ENCODE measurements around the gene TMEM217. TPM values are rescaled to one million over a fixed set of nuclear protein-coding genes. Genes with fewer than 3 reads are reported as not detected.
"Not testable (repeated sequence)": the region's sequence is repeated elsewhere in the genome, so short reads cannot be mapped to it uniquely, and the experiment has no call there.

The TMEM217 gene
- total and polyA plus RNA-seq, 7 experiments from 2014 or later, result 0.28 to 2.8 (median 0.78) TPM; not detected in 2

DNA sequence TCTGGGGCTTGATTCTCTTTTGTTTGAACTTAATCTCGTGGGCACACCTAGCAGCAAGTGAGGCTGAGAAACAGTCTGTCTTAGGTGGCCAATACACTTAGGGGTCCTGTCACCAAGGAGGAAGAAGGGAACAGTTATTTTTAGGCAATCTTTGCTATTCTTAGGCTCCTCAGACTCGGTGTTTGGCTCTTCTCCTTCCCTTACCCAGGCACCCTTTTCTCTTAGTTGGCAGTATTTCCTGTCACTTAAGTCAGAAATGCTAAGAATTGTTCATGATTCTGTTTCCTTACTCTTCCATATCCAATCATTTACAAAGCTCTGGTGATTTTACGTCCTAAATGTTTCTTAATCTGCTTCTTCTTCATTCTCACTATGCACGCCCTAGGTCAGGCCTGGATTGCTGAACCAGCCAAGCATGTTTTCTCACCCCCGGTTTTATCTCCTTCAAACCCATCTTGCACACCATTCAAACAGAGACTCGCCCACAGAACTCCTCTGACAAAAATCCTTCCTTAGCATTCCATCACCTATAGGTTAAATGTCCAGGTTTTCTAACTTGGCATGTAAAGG lies 45.2 kb upstream of the TMEM217 start:
- POLR2A ChIA-PET, result no interaction called here
- Histone ChIP-seq H3K36me3 (ENCODE audit: control insufficient read depth in 2 of 3, insufficient read depth in 3 of 3, low read length in 3 of 3) (peaks cover 3 to 42% (median 11%) of the 10 kb centered on the region in 3 experiments), H3K4me1 (ENCODE audit: control insufficient read depth in 2 of 2, insufficient read depth in 2 of 2, low read length in 2 of 2) (no peaks in the 10 kb centered on the region), H3K4me3 (ENCODE audit: low read length) (no peak overlapping the region), H3K27me3 (ENCODE audit: control insufficient read depth in 2 of 2, insufficient read depth in 2 of 2, low read length in 2 of 2) (no peaks in the 10 kb centered on the region), H3K9me3 (ENCODE audit: control insufficient read depth in 2 of 3, low read length in 3 of 3) (no peaks in the 10 kb centered on the region), H3K27ac (ENCODE audit: low read depth, low read length) (no peak overlapping the region)
- H3K4me1 Mint-ChIP-seq, result peaks cover 0 to 35% (median 0%) of the 10 kb centered on the region in 7 donors
- no peaks in the 10 kb centered on the region for H3K27me3 Mint-ChIP-seq
- intact Hi-C loops (cut with micrococcal nuclease), result no loop called here
- CTCF ChIA-PET, result no interaction called here
- ATAC-seq, result no peak
- peaks cover 6 to 62% (median 19%) of the 10 kb centered on the region in 5 donors for H3K36me3 Mint-ChIP-seq
- H3K9me3 Mint-ChIP-seq, result no peaks in the 10 kb centered on the region
- no peak for DNase-seq
- no peak overlapping the region for H3K4me3 Mint-ChIP-seq
- no peak overlapping the region for H3K27ac Mint-ChIP-seq

DNA sequence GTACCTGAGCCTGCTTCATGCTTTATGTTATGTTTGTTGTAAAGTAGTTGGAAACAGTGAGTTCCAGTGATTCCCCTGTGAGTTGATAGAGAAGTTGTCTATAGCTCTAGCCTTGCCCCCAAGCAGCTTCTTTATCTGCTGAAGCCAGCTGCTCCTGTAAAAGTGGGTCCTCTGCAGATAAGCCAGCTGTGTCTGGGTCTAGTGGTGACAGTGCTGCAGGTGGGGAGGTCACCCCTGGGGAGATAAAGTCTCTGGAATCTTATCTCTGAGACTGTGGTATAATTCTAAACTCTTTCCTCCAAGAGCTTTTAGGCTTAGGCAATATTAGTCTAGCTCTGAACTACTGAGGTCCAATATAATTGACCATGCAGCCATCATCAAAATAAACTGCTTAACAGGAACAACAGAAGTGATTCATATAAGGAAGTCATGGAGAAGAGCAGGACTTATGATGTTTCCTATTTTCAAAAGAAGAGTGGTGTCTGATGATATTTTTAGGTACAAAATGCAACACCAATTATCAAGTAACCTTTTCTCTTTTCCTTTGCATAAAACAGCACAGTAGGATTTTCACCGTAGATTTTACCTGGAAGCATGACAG lies 44.2 kb upstream of the TMEM217 start:
- H3K27ac Mint-ChIP-seq, result no peak overlapping the region
- ChIA-PET POLR2A (no interaction called here), CTCF (interaction anchor here (0.6 to 0.7 kb wide), 2 partner anchors 16 to 170 kb away, joined by 3 to 5 read pairs; no protein-coding TSS in a partner anchor)
- no peak for ATAC-seq
- peaks cover 6 to 66% (median 26%) of the 10 kb centered on the region in 5 donors for H3K36me3 Mint-ChIP-seq
- Histone ChIP-seq H3K9me3 (ENCODE audit: control insufficient read depth in 2 of 3, low read length in 3 of 3) (no peaks in the 10 kb centered on the region), H3K36me3 (ENCODE audit: control insufficient read depth in 2 of 3, insufficient read depth in 3 of 3, low read length in 3 of 3) (peaks cover 7 to 41% (median 11%) of the 10 kb centered on the region in 3 experiments), H3K27me3 (ENCODE audit: control insufficient read depth in 2 of 2, insufficient read depth in 2 of 2, low read length in 2 of 2) (no peaks in the 10 kb centered on the region), H3K4me3 (ENCODE audit: low read length) (no peak overlapping the region), H3K27ac (ENCODE audit: low read depth, low read length) (no peak overlapping the region), H3K4me1 (ENCODE audit: control insufficient read depth in 2 of 2, insufficient read depth in 2 of 2, low read length in 2 of 2) (no peaks in the 10 kb centered on the region)
- intact Hi-C loops (cut with micrococcal nuclease), result no loop called here
- H3K27me3 Mint-ChIP-seq, result no peaks in the 10 kb centered on the region
- H3K4me1 Mint-ChIP-seq, result peaks cover 0 to 36% (median 0%) of the 10 kb centered on the region in 7 donors
- H3K4me3 Mint-ChIP-seq, result no peak overlapping the region
- no peaks in the 10 kb centered on the region for H3K9me3 Mint-ChIP-seq
- DNase-seq, result no peak

DNA sequence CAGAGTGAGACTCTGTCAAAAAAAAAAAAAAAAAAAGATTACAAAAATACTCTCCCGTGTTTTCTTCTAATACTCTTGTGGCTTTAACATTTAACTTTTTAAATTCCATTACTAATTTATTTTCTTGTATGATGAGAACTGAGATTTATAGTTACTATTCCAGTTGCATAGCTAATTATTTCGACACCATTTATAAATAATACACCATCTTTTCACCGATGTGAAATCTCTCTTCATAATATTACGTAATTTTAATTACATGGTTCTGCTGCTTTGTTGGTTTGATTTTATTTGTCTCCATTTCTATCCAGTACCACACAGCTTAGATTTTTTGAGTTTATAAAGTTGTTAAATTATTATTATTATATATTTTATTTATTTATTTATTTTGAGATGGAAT lies 42.0 kb upstream of the TMEM217 start:
- DNase-seq, result no peak
- no peaks in the 10 kb centered on the region for H3K27me3 ChIP-seq (ENCODE audit: control insufficient read depth in 2 of 2, insufficient read depth in 2 of 2, low read length in 2 of 2)
- peaks cover 7 to 42% (median 7%) of the 10 kb centered on the region in 3 experiments for H3K36me3 ChIP-seq (ENCODE audit: control insufficient read depth in 2 of 3, insufficient read depth in 3 of 3, low read length in 3 of 3)
- no peak for ATAC-seq
- H3K36me3 Mint-ChIP-seq, result peaks cover 12 to 77% (median 42%) of the 10 kb centered on the region in 5 donors
- H3K27ac Mint-ChIP-seq, result no peak overlapping the region
- no peaks in the 10 kb centered on the region for H3K9me3 ChIP-seq (ENCODE audit: control insufficient read depth in 2 of 3, low read length in 3 of 3)
- POLR2A ChIA-PET, result no interaction called here
- CTCF ChIA-PET, result no interaction called here
- H3K9me3 Mint-ChIP-seq, result peaks cover 0 to 4% (median 0%) of the 10 kb centered on the region in 11 donors
- no peak overlapping the region for H3K27ac ChIP-seq (ENCODE audit: low read depth, low read length)
- H3K4me1 ChIP-seq (ENCODE audit: control insufficient read depth in 2 of 2, insufficient read depth in 2 of 2, low read length in 2 of 2), result no peaks in the 10 kb centered on the region
- no peaks in the 10 kb centered on the region for H3K27me3 Mint-ChIP-seq
- no peak overlapping the region for H3K4me3 ChIP-seq (ENCODE audit: low read length)
- intact Hi-C loops (cut with micrococcal nuclease), result no loop called here
- peaks cover 0 to 34% (median 0%) of the 10 kb centered on the region in 7 donors for H3K4me1 Mint-ChIP-seq
- H3K4me3 Mint-ChIP-seq, result no peak overlapping the region

DNA sequence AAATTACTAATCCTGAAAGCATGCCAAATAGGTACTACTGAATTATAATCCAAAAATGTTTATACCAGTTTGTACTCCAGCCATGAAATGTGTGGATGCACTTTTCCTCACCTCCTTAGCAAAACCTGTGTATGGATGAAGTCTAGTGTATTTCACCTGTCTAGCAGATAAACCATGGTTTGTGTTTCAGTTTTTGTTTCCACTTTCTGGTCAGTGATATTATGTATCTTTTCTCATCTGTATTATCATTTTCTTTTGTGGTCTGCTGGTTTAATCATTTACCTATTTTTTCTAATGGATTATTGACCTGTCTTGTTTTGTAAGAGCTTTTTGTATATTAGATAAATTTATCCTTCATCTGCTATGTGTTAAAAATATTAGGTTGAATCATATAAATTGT lies 41.0 kb upstream of the TMEM217 start:
- Histone ChIP-seq H3K4me3 (ENCODE audit: low read length) (no peak overlapping the region), H3K27ac (ENCODE audit: low read depth, low read length) (no peak overlapping the region), H3K36me3 (ENCODE audit: control insufficient read depth in 2 of 3, insufficient read depth in 3 of 3, low read length in 3 of 3) (peaks cover 7 to 40% (median 7%) of the 10 kb centered on the region in 3 experiments), H3K9me3 (ENCODE audit: control insufficient read depth in 2 of 3, low read length in 3 of 3) (no peaks in the 10 kb centered on the region), H3K27me3 (ENCODE audit: control insufficient read depth in 2 of 2, insufficient read depth in 2 of 2, low read length in 2 of 2) (no peaks in the 10 kb centered on the region), H3K4me1 (ENCODE audit: control insufficient read depth in 2 of 2, insufficient read depth in 2 of 2, low read length in 2 of 2) (no peaks in the 10 kb centered on the region)
- peaks cover 12 to 70% (median 36%) of the 10 kb centered on the region in 5 donors for H3K36me3 Mint-ChIP-seq
- ChIA-PET POLR2A (no interaction called here), CTCF (no interaction called here)
- H3K27ac Mint-ChIP-seq, result no peak overlapping the region
- ATAC-seq (no peak), DNase-seq (no peak)
- peaks cover 0 to 4% (median 0%) of the 10 kb centered on the region in 11 donors for H3K9me3 Mint-ChIP-seq
- no peak overlapping the region for H3K4me3 Mint-ChIP-seq
- peaks cover 0 to 31% (median 0%) of the 10 kb centered on the region in 7 donors for H3K4me1 Mint-ChIP-seq
- no peaks in the 10 kb centered on the region for H3K27me3 Mint-ChIP-seq
- intact Hi-C loops (cut with micrococcal nuclease), result no loop called here

DNA sequence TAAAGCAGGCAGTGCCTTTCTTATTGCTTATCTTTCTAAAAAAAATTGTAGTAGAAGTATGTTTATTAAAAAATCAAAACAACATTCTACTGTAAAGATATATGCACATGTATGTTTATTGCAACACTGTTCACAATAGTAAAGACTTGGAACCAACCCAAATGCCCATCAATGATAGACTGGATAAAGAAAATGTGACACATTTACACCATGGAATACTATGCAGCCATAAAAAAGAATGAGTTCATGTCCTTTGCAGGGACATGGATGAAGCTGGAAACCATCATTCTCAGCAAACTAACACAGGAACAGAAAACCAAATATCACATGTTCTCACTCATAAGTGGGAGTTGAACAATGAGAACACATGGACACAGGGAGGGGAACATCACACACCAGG lies 39.7 kb upstream of the TMEM217 start:
- H3K27ac Mint-ChIP-seq; H3K27me3 Mint-ChIP-seq; H3K9me3 ChIP-seq (ENCODE audit: control insufficient read depth in 2 of 3, low read length in 3 of 3); intact Hi-C loops (cut with micrococcal nuclease); H3K4me1 ChIP-seq (ENCODE audit: control insufficient read depth in 2 of 2, insufficient read depth in 2 of 2, low read length in 2 of 2); H3K9me3 Mint-ChIP-seq; H3K27ac ChIP-seq (ENCODE audit: low read depth, low read length); ATAC-seq; DNase-seq; H3K4me3 Mint-ChIP-seq; H3K4me3 ChIP-seq (ENCODE audit: low read length); H3K27me3 ChIP-seq (ENCODE audit: control insufficient read depth in 2 of 2, insufficient read depth in 2 of 2, low read length in 2 of 2): not testable (repeated sequence)
- POLR2A ChIA-PET, result interaction anchor here (0.7 kb wide), 1 partner anchor 259 kb away, joined by 3 read pairs; no protein-coding TSS in a partner anchor
- CTCF ChIA-PET, result interaction anchor here (1.3 kb wide), 1 partner anchor 17 kb away, joined by 3 read pairs; no protein-coding TSS in a partner anchor
- peaks cover 4 to 35% (median 7%) of the 10 kb centered on the region in 3 experiments for H3K36me3 ChIP-seq (ENCODE audit: control insufficient read depth in 2 of 3, insufficient read depth in 3 of 3, low read length in 3 of 3)
- H3K4me1 Mint-ChIP-seq, result peaks cover 0 to 21% (median 0%) of the 10 kb centered on the region in 7 donors
- H3K36me3 Mint-ChIP-seq, result peaks cover 11 to 67% (median 37%) of the 10 kb centered on the region in 5 donors

DNA sequence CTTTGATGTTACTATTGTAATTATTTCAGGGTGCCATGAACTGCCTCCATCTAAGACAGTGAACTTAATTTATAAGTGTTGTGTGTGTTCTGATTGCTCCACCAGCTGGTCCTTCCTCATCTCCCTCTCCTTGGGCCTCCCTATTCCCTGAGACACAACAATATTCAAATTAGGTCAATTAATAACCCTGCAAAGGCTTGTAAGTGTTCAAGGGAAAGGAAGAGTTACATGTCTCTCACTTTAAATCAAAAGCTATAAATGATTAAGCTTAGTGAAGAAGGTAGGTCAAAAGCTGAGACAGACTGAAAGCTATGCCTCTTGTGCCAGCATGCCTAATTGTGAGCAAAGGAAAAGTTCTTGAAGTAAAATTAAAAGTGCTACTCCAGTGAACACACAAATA lies 35.5 kb upstream of the TMEM217 start:
- no peak overlapping the region for H3K27ac Mint-ChIP-seq

More for the DNA sequence above, 35.5 kb upstream of the TMEM217 start:
- H3K4me3 ChIP-seq (ENCODE audit: low read length), result no peak overlapping the region
- peaks cover 12 to 14% of the 10 kb centered on the region in 2 donors for H3K4me1 ChIP-seq (ENCODE audit: control insufficient read depth in 2 of 2, insufficient read depth in 2 of 2, low read length in 2 of 2)
- H3K27me3 ChIP-seq (ENCODE audit: control insufficient read depth in 2 of 2, insufficient read depth in 2 of 2, low read length in 2 of 2), result no peaks in the 10 kb centered on the region
- DNase-seq (no peak), ATAC-seq (no peak)
- H3K27ac ChIP-seq (ENCODE audit: low read depth, low read length), result no peak overlapping the region
- Mint-ChIP-seq H3K36me3 (peaks cover 16 to 60% (median 49%) of the 10 kb centered on the region in 5 donors), H3K4me1 (peaks cover 15 to 47% (median 18%) of the 10 kb centered on the region in 7 donors), H3K4me3 (no peak overlapping the region), H3K9me3 (peaks cover 0 to 4% (median 0%) of the 10 kb centered on the region in 11 donors), H3K27me3 (no peaks in the 10 kb centered on the region)
- CTCF ChIA-PET, result no interaction called here
- H3K9me3 ChIP-seq (ENCODE audit: control insufficient read depth in 2 of 3, low read length in 3 of 3), result no peaks in the 10 kb centered on the region
- POLR2A ChIA-PET, result no interaction called here
- H3K36me3 ChIP-seq (ENCODE audit: control insufficient read depth in 2 of 3, insufficient read depth in 3 of 3, low read length in 3 of 3), result peaks cover 4 to 45% (median 10%) of the 10 kb centered on the region in 3 experiments
- intact Hi-C loops (cut with micrococcal nuclease), result loop anchor here in 1 of 2 donors (5.0 kb wide), 1 partner anchor 121 kb away; the partner anchor contains the start of gene PIM1
